Thoracic aorta (tissue), 2 donors: ENCODE data around the gene GFPT2. TPM values are rescaled to one million over a fixed set of nuclear protein-coding genes. Genes with fewer than 3 reads are reported as not detected.

Source experiments
- ATAC-seq: fragments of 150-250 bp; one replicate; pipeline ENCODE4 v1.8.0; 2017; ENCODE audit warnings: low read depth; ENCODE audit not compliant: insufficient number of reproducible peaks, low FRiP score
- DNase-seq: peaks from one replicate; pipeline ENCODE4 v3.0.0-alpha.2; 2020; ENCODE audit warnings: low spot score
- H3K27ac ChIP-seq, 2 donors: fragments of 200-600 bp; sonication (generic); 1 replicate in 1 of 2; 2 replicates in 1 of 2; pipeline ENCODE4 v1.5.1; 2016; ENCODE audit warnings: mild to moderate bottlenecking in 2 of 2, moderate library complexity in 2 of 2
- H3K27me3 ChIP-seq: fragments of 200-600 bp; sonication (generic); replicated peaks from 2 replicates; pipeline ENCODE4 v1.6.0; 2016; ENCODE audit warnings: mild to moderate bottlenecking; ENCODE audit not compliant: insufficient read depth
- H3K36me3 ChIP-seq: fragments of 200-600 bp; sonication (generic); one replicate; pipeline ENCODE4 v1.5.1; 2016
- H3K4me1 ChIP-seq, 2 donors: fragments of 200-600 bp; sonication (generic); 1 replicate in 1 of 2; 2 replicates in 1 of 2; pipeline versions ENCODE4 v1.5.1 to v1.6.0; 2016; ENCODE audit warnings: low read depth in 2 of 2, mild to moderate bottlenecking in 1 of 2; ENCODE audit not compliant: control insufficient read depth in 1 of 2
- H3K4me3 ChIP-seq: fragments of 200-600 bp; sonication (generic); 2 replicates; pipeline ENCODE4 v1.5.1; 2016; ENCODE audit warnings: mild to moderate bottlenecking
- H3K9me3 ChIP-seq: fragments of 200-600 bp; sonication (generic); 2 replicates; pipeline ENCODE4 v1.5.1; 2016
- CTCF ChIP-seq: fragments of 200-600 bp; sonication (generic); IDR thresholded peaks from one replicate; pipeline ENCODE4 v1.5.1; 2019; ENCODE audit warnings: antibody characterized with exemption
- total RNA-seq, 2 donors: library from RNA; depleted of rRNA; stranded (reverse); fragments of >200 nt; gene quantifications; one replicate each; pipeline versions ENCODE4 v1.1.0 to v1.2.3, GENCODE V29; 2016

Gene GFPT2
- total RNA-seq, 2 donors from 2014 or later: 32.1 to 136 TPM

DNA sequence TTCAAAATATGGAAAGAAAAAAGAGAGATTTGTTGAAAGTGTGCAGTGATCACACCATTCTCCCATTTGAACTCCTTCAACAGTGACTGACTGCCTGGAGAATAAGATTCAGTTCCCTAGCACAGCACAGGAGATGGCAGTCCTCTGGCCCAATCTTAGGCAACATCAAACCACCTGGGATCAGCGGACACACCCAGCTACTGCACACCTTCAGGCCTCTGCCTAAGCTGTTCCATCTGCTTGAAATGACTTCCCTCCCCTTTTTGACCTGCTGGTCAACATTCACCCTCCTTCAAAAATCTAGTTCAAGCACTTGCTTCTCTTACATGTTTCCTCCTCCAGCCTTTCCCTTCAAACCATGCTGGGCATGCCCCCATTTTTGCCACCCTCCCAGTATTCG is 65.7 kb downstream of the GFPT2 start:
- no peak for DNase-seq
- TF ChIP-seq CTCF: no peak
- Histone ChIP-seq H3K27me3 (no peaks in the 10 kb centered on the region), H3K27ac (no peak overlapping the region), H3K4me1 (peaks cover 4 to 16% of the 10 kb centered on the region in 2 donors), H3K9me3 (no peaks in the 10 kb centered on the region), H3K36me3 (no peaks in the 10 kb centered on the region), H3K4me3 (no peak overlapping the region)
- no peak for ATAC-seq

DNA sequence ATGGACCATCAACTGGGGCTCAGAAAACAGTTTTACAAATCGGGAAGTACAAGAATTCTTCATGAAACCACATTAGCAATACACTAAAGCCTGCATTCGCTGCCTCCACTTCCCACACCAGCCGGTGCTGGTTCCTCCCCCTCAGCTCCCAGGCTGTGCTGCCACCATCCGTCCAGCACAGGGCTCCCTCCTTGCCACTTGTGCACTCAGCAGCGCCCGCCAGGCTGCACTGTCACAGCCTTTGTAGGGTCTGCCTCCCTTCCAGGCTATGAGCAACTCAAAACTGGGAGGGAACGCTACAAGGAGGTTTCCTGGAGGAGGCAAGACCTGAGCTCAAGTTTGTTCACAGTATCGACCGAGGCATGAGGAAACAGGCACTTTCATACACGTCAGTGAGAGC is 69.0 kb downstream of the GFPT2 start:
- H3K27me3 ChIP-seq: no peaks in the 10 kb centered on the region
- no peak for ATAC-seq
- no peaks in the 10 kb centered on the region for H3K9me3 ChIP-seq
- peaks cover 16% of the 10 kb centered on the region for H3K36me3 ChIP-seq
- no peak for TF ChIP-seq CTCF
- no peak for DNase-seq
- no peaks in the 10 kb centered on the region for H3K4me1 ChIP-seq
- no peak overlapping the region for H3K4me3 ChIP-seq
- H3K27ac ChIP-seq: no peak overlapping the region

DNA sequence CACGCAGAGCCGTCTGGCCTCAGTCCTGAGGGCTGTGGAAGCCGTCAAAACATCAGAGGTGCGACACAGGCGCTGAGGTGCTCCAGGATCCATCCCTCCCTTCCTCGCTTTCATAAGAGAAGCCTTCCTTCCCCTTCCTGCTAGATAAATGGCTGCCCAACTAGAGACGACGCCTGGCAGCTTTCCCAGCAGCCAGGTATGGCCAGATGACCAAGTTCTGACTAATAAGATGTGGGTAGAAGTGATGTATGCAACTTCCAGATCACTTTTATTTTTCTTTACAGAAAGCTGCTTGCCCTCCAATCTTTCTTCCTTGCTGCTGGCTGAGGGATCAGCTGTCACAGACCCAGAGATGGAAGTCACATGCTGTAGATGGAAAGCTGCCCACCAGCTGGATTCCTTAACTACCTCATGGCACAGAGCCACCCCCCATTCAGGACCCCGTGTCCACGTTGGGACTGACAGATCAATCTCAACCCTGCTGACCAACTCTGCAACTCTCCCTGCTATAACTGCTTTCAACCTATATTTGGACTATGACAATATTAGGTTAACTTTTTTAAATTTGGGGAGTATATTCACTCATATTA is 70.0 kb downstream of the GFPT2 start:
- no peak for ATAC-seq
- H3K27me3 ChIP-seq: no peaks in the 10 kb centered on the region

GRCh38 chr5:180282281-180282680 is 70.9 kb downstream of the GFPT2 start:
- DNase-seq (no peak), ATAC-seq (no peak)
- no peak overlapping the region for H3K4me3 ChIP-seq
- H3K4me1 ChIP-seq: no peaks in the 10 kb centered on the region
- no peaks in the 10 kb centered on the region for H3K27me3 ChIP-seq
- H3K27ac ChIP-seq: no peak overlapping the region
- no peaks in the 10 kb centered on the region for H3K9me3 ChIP-seq
- peaks cover 28% of the 10 kb centered on the region for H3K36me3 ChIP-seq
- TF ChIP-seq CTCF: no peak

More for the DNA sequence above, 70.0 kb downstream of the GFPT2 start:
- H3K4me3 ChIP-seq: no peak overlapping the region
- H3K9me3 ChIP-seq: no peaks in the 10 kb centered on the region
- H3K36me3 ChIP-seq: peaks cover 25% of the 10 kb centered on the region
- DNase-seq: no peak
- TF ChIP-seq CTCF: no peak
- H3K4me1 ChIP-seq: no peaks in the 10 kb centered on the region
- H3K27ac ChIP-seq: no peak overlapping the region

DNA sequence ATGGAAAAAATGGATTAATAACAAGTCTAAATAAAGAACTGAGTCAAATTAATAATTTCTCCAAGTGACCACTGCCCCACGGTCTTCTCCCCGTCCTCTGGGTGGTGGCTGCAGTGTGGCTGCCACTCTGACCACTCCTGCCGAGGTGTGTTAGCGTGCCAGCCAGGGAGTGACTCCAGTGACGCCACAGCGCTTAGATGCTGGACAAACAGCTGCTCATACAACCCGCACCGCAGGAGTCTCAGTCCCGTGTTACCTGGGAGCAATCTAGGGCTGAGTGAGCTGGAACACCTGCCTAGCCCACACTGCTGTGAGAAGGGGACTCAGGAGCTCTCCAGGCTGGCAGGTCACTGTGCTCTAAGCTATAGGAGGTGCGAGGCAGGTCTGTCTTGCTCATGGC is 71.4 kb downstream of the GFPT2 start:
- H3K4me3 ChIP-seq: no peak overlapping the region
- ATAC-seq: no peak
- peaks cover 32% of the 10 kb centered on the region for H3K36me3 ChIP-seq
- no peak overlapping the region for H3K27ac ChIP-seq
- no peaks in the 10 kb centered on the region for H3K27me3 ChIP-seq
- DNase-seq: no peak
- H3K9me3 ChIP-seq: no peaks in the 10 kb centered on the region
- no peaks in the 10 kb centered on the region for H3K4me1 ChIP-seq
- TF ChIP-seq CTCF: no peak
